Fibroblast of pulmonary artery (primary cell): Measurements from ENCODE around the gene UNC80.

ENCODE experiments used
- DNase-seq: peaks from one replicate; pipeline ENCODE4 v3.0.0-alpha.2; 2010; ENCODE audit warnings: low read depth
- H3K4me3 ChIP-seq: replicated peaks from 2 replicates; pipeline ENCODE4 v1.5.1; 2011; ENCODE audit warnings: low read depth, mild to moderate bottlenecking, control low read depth, low read length, moderate library complexity
- TF ChIP-seq, protein P1 (sequence below): IDR thresholded peaks from 2 replicates; pipeline ENCODE4 v1.5.1; 2011; ENCODE audit warnings: mild to moderate bottlenecking, control low read depth, low read length, inconsistent platforms; ENCODE audit errors: missing control alignments

UNC80 gene

GRCh38 chr2:209918251-209918650 lies 146.6 kb downstream of the UNC80 start:
- H3K4me3 ChIP-seq = no peak overlapping the region
- TF ChIP-seq, protein P1, sequence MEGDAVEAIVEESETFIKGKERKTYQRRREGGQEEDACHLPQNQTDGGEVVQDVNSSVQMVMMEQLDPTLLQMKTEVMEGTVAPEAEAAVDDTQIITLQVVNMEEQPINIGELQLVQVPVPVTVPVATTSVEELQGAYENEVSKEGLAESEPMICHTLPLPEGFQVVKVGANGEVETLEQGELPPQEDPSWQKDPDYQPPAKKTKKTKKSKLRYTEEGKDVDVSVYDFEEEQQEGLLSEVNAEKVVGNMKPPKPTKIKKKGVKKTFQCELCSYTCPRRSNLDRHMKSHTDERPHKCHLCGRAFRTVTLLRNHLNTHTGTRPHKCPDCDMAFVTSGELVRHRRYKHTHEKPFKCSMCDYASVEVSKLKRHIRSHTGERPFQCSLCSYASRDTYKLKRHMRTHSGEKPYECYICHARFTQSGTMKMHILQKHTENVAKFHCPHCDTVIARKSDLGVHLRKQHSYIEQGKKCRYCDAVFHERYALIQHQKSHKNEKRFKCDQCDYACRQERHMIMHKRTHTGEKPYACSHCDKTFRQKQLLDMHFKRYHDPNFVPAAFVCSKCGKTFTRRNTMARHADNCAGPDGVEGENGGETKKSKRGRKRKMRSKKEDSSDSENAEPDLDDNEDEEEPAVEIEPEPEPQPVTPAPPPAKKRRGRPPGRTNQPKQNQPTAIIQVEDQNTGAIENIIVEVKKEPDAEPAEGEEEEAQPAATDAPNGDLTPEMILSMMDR = no peak
- no peak for DNase-seq

- TF ChIP-seq, protein P1 = no peak
- no peak overlapping the region for H3K4me3 ChIP-seq
- no peak for DNase-seq
Observed at GRCh38 chr2:209922116-209922515, 150.5 kb downstream of the UNC80 start.

- H3K4me3 ChIP-seq = no peak overlapping the region
- no peak for DNase-seq
- TF ChIP-seq, protein P1 = no peak
Observed at GRCh38 chr2:209929369-209929768, 157.7 kb downstream of the UNC80 start.

- TF ChIP-seq, protein P1 = no peak
- peak overlapping the region; percentile 1 for H3K4me3 ChIP-seq
- peak; percentile 88 for DNase-seq
Observed at GRCh38 chr2:209933499-209934483, 162.2 kb downstream of the UNC80 start.

DNA sequence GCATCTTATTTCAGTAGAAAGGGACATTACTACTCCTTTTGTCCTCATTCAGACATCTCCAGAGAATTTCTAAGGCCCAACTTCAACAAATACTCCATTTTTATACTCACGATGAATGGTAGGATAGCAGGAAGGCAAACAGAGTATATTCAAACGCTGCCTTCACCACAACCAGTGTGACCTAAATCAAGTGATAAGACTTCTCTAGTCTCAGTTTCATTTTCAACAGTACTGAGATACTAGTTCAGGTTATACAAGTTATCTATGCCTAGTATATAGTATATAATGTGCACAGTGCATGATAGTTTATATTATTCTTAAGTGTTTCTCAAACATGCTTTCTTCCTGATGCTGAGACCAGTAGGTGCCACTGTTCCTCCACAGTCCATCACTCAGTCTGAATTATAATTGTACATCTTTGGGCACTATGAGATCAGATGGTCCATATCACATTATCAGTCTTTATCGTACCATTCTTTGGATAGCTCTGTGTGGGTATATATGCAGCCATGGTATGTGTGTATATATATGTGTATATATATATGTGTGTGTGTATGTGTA lies 164.6 kb downstream of the UNC80 start:
- no peak for DNase-seq
- no peak overlapping the region for H3K4me3 ChIP-seq
- TF ChIP-seq, protein P1 = peak; percentile 7

- no peak for DNase-seq
- H3K4me3 ChIP-seq = no peak overlapping the region
- TF ChIP-seq, protein P1 = no peak
Observed at GRCh38 chr2:209937893-209938292, 166.3 kb downstream of the UNC80 start.

- DNase-seq = no peak
- TF ChIP-seq, protein P1 = no peak
Observed at GRCh38 chr2:209938906-209939305, 167.3 kb downstream of the UNC80 start.

More at GRCh38 chr2:209938906-209939305, 167.3 kb downstream of the UNC80 start:
- no peak overlapping the region for H3K4me3 ChIP-seq
